A673 (cell line): ENCODE data around the gene PCDHGA9. TPM values are rescaled to one million over a fixed set of nuclear protein-coding genes. Genes with fewer than 3 reads are reported as not detected.
"Not testable (repeated sequence)": the region's sequence is repeated elsewhere in the genome, so short reads cannot be mapped to it uniquely, and the experiment has no call there.

Experiments
- BruUV-seq: library from RNA; stranded (reverse); fragments of 400-500 nt; replicated peaks from 2 replicates; lab custom pipeline; 2021; lab: Mats Ljungman, UMichigan
- CTCF ChIA-PET: fragments of 300-600 bp; sonication (Branson Sonifier 250); formaldehyde crosslinking; loops from one replicate; lab custom pipeline; 2022; ENCODE audit warnings: antibody characterized with exemption; lab: Charles Lee
- POLR2A ChIA-PET: fragments of 300-600 bp; sonication (Branson Sonifier 250); formaldehyde crosslinking; loops from one replicate; lab custom pipeline; 2022; ENCODE audit warnings: antibody characterized with exemption; ENCODE audit not compliant: low non-redundant PET; lab: Charles Lee
- DNase-seq: peaks from one replicate; pipeline ENCODE4 v3.0.0-alpha.2; 2015; ENCODE audit warnings: low spot score
- H3K27ac ChIP-seq: fragments of 200-600 bp; sonication (generic); 2 replicates; pipeline ENCODE4 v1.5.1; 2016; ENCODE audit warnings: mixed run types, low read depth, mild to moderate bottlenecking, mixed read lengths, antibody characterized with exemption, low read length; ENCODE audit not compliant: poor library complexity, severe bottlenecking
- H3K27me3 ChIP-seq: fragments of 200-600 bp; sonication (generic); replicated peaks from 2 replicates; pipeline ENCODE4 v1.6.1; 2017; ENCODE audit warnings: mixed run types, low read depth, mild to moderate bottlenecking, mixed read lengths, antibody characterized with exemption, low read length; ENCODE audit not compliant: insufficient read depth, poor library complexity
- H3K36me3 ChIP-seq: fragments of 200-600 bp; sonication (generic); 2 replicates; pipeline ENCODE4 v1.6.1; 2016; ENCODE audit warnings: mixed run types, mild to moderate bottlenecking, mixed read lengths, antibody characterized with exemption, low read length; ENCODE audit not compliant: insufficient read depth, poor library complexity, severe bottlenecking
- H3K4me1 ChIP-seq: fragments of 200-600 bp; sonication (generic); 2 replicates; pipeline ENCODE4 v1.6.1; 2017; ENCODE audit warnings: mixed run types, mild to moderate bottlenecking, mixed read lengths, antibody characterized with exemption, low read length; ENCODE audit not compliant: insufficient read depth, poor library complexity, severe bottlenecking
- H3K4me3 ChIP-seq: fragments of 200-600 bp; sonication (generic); 2 replicates; pipeline ENCODE4 v1.5.1; 2016; ENCODE audit warnings: low read depth, mixed run types, mild to moderate bottlenecking, mixed read lengths, low read length; ENCODE audit not compliant: poor library complexity, severe bottlenecking
- H3K9me3 ChIP-seq: fragments of 200-600 bp; sonication (generic); 2 replicates; pipeline ENCODE4 v1.6.1; 2016; ENCODE audit warnings: mixed run types, low read depth, mild to moderate bottlenecking, mixed read lengths, antibody characterized with exemption, low read length; ENCODE audit not compliant: poor library complexity, severe bottlenecking
- CTCF ChIP-seq: fragments of 300-800, 200-600 bp; sonication (generic); conservative IDR thresholded peaks from 2 replicates; pipeline ENCODE4 v1.5.1; 2017; ENCODE audit warnings: low read depth, mild to moderate bottlenecking, antibody characterized with exemption, low read length, moderate library complexity, mixed read lengths
- EZH2 ChIP-seq: fragments of 200-600 bp; sonication (generic); IDR thresholded peaks from 2 replicates; pipeline ENCODE4 v1.6.1; 2017; ENCODE audit warnings: borderline replicate concordance, low read depth, mild to moderate bottlenecking, mixed read lengths, antibody characterized with exemption, low read length; ENCODE audit not compliant: poor library complexity, severe bottlenecking
- intact Hi-C: fragments of 100-400 bp; cut with micrococcal nuclease; formaldehyde crosslinking; loops from one replicate; pipeline ENCODE4 v1.10.0; 2022; ENCODE audit not compliant: unreplicated experiment
- total RNA-seq: library from RNA; stranded (reverse); gene quantifications from 2 replicates; pipeline ENCODE4 v1.2.3, GENCODE V29; 2021

The PCDHGA9 gene
- total RNA-seq, 1 experiment from 2014 or later: 5.0 TPM

DNA sequence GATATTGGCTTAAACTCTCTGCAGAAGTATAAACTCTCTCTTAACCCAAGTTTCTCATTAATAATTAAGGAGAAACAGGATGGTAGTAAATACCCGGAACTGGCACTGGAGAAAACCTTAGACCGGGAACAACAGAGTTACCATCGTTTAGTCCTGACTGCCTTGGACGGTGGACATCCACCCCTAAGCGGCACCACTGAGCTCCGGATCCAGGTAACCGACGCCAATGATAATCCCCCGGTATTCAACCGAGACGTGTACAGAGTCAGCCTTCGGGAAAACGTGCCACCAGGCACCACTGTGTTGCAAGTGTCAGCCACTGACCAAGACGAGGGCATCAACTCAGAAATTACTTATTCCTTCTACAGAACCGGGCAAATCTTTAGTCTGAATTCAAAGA is 4.0 kb upstream of the PCDHGA9 start:
- no peak for TF ChIP-seq CTCF
- TF ChIP-seq EZH2: no peak
- no peaks in the 10 kb centered on the region for H3K27me3 ChIP-seq
- H3K27ac ChIP-seq: no peak overlapping the region
- H3K36me3 ChIP-seq: peaks cover 31% of the 10 kb centered on the region
- ChIA-PET POLR2A (no interaction called here), CTCF (interaction anchor here (1.5 kb wide), 2 partner anchors 159 to 175 kb away, joined by 5 to 7 read pairs; partner anchors contain the start of gene PCDHB14)
- H3K4me1 ChIP-seq: no peaks in the 10 kb centered on the region
- TSS peak; percentile 53 for BruUV-seq
- H3K9me3 ChIP-seq: peaks cover 54% of the 10 kb centered on the region
- intact Hi-C loops: loop anchor here (5.0 kb wide), 1 partner anchor 124 kb away; no protein-coding TSS in a partner anchor
- DNase-seq: no peak
- no peak overlapping the region for H3K4me3 ChIP-seq

DNA sequence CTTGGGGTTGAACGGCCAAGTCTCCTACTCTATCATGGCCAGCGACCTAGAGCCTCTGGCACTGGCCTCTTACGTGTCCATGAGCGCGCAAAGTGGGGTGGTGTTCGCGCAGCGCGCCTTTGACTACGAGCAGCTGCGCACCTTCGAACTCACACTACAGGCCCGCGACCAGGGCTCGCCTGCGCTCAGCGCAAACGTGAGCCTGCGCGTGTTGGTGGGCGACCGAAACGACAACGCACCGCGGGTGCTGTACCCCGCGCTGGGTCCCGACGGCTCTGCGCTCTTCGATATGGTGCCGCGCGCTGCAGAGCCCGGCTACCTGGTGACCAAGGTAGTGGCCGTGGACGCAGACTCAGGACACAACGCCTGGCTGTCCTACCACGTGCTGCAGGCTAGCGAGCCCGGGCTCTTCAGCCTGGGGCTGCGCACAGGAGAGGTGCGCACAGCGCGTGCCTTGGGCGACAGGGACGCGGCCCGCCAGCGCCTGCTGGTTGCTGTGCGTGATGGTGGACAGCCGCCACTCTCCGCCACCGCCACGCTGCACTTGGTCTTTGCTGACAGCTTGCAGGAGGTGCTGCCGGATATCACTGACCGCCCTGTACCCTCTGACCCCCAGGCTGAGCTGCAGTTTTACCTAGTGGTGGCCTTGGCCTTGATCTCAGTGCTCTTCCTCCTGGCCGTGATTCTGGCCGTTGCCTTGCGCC is 2.9 kb upstream of the PCDHGA9 start:
- POLR2A ChIA-PET: no interaction called here
- intact Hi-C loops: loop anchor here (5.0 kb wide), 1 partner anchor 123 kb away; no protein-coding TSS in a partner anchor
- BruUV-seq: no TSS peak
- TF ChIP-seq CTCF (no peak), EZH2 (no peak)
- Histone ChIP-seq H3K4me1 (no peaks in the 10 kb centered on the region), H3K36me3 (peaks cover 32% of the 10 kb centered on the region), H3K27me3 (no peaks in the 10 kb centered on the region), H3K27ac (no peak overlapping the region), H3K9me3 (peaks cover 62% of the 10 kb centered on the region), H3K4me3 (no peak overlapping the region)
- CTCF ChIA-PET: no interaction called here
- DNase-seq: no peak

- Histone ChIP-seq H3K4me3 (no peak overlapping the region), H3K9me3 (peaks cover 83% of the 10 kb centered on the region), H3K27me3 (no peaks in the 10 kb centered on the region), H3K4me1 (no peaks in the 10 kb centered on the region), H3K27ac (no peak overlapping the region), H3K36me3 (peaks cover 45% of the 10 kb centered on the region)
- ChIA-PET CTCF (no interaction called here), POLR2A (no interaction called here)
- no peak for TF ChIP-seq CTCF
- BruUV-seq: no TSS peak
- intact Hi-C loops: no loop called here
- DNase-seq: no peak
Measured at GRCh38 chr5:141403387-141403786, 809 bp downstream of the PCDHGA9 start.

- H3K4me1 ChIP-seq, CTCF ChIA-PET, DNase-seq, H3K27me3 ChIP-seq, POLR2A ChIA-PET, H3K27ac ChIP-seq, H3K4me3 ChIP-seq, BruUV-seq, intact Hi-C loops: not testable (repeated sequence)
- peaks cover 48% of the 10 kb centered on the region for H3K36me3 ChIP-seq
- peaks cover 81% of the 10 kb centered on the region for H3K9me3 ChIP-seq
Measured at GRCh38 chr5:141407790-141408505, 5.4 kb downstream of the PCDHGA9 start, which contains the start of gene PCDHGB6. Gene PCDHGB6 (plus strand): TSS chr5:141408021. CDS start chr5:141408203, 182 bp downstream.
